Neural cell (in vitro differentiated cells): ENCODE results near the gene BPIFB6.

ENCODE experiments used
- EP300 ChIP-seq: fragments of 450-650 bp; conservative IDR thresholded peaks from 2 replicates; pipeline ENCODE4 v1.6.1; 2014; ENCODE audit warnings: antibody characterized with exemption, mild to moderate bottlenecking, moderate library complexity; ENCODE audit not compliant: poor library complexity, severe bottlenecking
- EZH2 ChIP-seq: fragments of 200-600, 300-800 bp; shearing (Covaris generic), sonication (generic); IDR thresholded peaks from 2 replicates; pipeline ENCODE4 v1.6.1; 2014; ENCODE audit warnings: antibody characterized with exemption, low read length, borderline replicate concordance, mild to moderate bottlenecking; ENCODE audit not compliant: insufficient read depth, poor library complexity, severe bottlenecking
- POLR2AphosphoS5 ChIP-seq: IDR thresholded peaks from 2 replicates; pipeline ENCODE4 v1.6.1; 2012
- REST ChIP-seq: IDR thresholded peaks from 2 replicates; pipeline ENCODE4 v1.6.1; 2012; ENCODE audit warnings: borderline replicate concordance
- SMC3 ChIP-seq: fragments of 450-650 bp; conservative IDR thresholded peaks from 2 replicates; pipeline ENCODE4 v1.6.1; 2014; ENCODE audit warnings: antibody characterized with exemption, mild to moderate bottlenecking, moderate library complexity; ENCODE audit not compliant: poor library complexity
- TAF1 ChIP-seq: IDR thresholded peaks from 2 replicates; pipeline ENCODE4 v1.6.1; 2012; ENCODE audit warnings: low read depth
- TF ChIP-seq, protein P1 (sequence below): fragments of 450-650 bp; IDR thresholded peaks from 2 replicates; pipeline ENCODE4 v1.5.1; 2014; ENCODE audit warnings: antibody characterized with exemption, mild to moderate bottlenecking, moderate library complexity; ENCODE audit not compliant: poor library complexity, severe bottlenecking

DNA sequence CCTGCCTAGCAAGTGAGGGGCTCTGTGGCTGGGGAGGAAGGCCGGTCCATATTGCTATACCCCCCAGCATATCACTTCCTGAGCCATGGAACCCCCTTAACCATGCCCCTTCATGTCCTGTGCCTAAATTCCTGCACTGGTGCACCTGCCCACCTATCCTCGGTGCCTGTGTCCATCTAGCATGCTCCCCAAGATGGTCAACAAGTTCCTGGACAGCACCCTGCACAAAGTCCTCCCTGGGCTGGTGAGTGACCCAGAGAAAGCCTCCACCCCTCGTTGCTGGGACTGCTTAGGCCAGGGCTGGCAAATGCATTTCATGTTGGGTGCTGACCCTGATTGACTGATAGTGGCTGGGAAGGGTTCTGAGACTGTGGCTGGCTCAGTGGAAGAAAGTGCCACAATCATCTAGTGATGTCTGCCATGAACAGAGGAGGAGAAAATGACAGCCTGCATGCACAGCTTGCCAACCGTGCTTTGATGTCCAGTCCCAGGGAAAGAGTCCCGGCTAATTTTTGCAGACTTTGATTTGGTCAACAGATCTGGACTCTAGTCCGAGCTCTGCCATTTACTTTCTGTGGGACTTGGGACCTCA is 3.5 kb downstream of the BPIFB6 start:
- TF ChIP-seq, protein P1, sequence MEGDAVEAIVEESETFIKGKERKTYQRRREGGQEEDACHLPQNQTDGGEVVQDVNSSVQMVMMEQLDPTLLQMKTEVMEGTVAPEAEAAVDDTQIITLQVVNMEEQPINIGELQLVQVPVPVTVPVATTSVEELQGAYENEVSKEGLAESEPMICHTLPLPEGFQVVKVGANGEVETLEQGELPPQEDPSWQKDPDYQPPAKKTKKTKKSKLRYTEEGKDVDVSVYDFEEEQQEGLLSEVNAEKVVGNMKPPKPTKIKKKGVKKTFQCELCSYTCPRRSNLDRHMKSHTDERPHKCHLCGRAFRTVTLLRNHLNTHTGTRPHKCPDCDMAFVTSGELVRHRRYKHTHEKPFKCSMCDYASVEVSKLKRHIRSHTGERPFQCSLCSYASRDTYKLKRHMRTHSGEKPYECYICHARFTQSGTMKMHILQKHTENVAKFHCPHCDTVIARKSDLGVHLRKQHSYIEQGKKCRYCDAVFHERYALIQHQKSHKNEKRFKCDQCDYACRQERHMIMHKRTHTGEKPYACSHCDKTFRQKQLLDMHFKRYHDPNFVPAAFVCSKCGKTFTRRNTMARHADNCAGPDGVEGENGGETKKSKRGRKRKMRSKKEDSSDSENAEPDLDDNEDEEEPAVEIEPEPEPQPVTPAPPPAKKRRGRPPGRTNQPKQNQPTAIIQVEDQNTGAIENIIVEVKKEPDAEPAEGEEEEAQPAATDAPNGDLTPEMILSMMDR, result no peak
- no peak for TF ChIP-seq TAF1
- no peak for TF ChIP-seq POLR2AphosphoS5
- TF ChIP-seq EZH2, result no peak
- TF ChIP-seq SMC3, result no peak
- TF ChIP-seq REST, result no peak
- TF ChIP-seq EP300, result no peak
